ENCODE measurements around the gene NCAM1. TPM values are rescaled to one million over a fixed set of nuclear protein-coding genes. Genes with fewer than 3 reads are reported as not detected.

NCAM1 gene
- total RNA-seq, 1 experiment from 2014 or later, result 0.22 TPM

DNA sequence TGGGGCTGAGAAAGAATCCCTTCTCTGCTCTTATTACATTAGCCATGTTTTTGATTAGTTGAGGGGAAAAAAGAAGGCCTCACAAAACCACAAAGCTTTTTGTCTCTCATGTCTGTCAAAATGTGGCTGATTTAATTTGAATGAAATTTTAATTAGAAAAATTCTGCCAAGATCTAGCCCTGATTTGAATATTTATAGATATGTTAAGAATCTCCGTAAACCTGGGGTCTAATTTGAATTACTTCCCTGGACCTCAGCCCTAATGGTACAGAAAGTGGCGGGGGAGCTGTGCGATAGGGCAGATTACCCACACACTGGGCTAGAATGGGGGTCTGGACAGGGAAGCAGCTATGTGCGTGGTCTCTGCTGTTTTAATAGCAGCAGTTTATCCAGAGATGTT lies 211.9 kb downstream of the NCAM1 start:
- CTCF ChIA-PET, result no interaction called here
- no TSS peak for BruUV-seq (replicated peaks)

DNA sequence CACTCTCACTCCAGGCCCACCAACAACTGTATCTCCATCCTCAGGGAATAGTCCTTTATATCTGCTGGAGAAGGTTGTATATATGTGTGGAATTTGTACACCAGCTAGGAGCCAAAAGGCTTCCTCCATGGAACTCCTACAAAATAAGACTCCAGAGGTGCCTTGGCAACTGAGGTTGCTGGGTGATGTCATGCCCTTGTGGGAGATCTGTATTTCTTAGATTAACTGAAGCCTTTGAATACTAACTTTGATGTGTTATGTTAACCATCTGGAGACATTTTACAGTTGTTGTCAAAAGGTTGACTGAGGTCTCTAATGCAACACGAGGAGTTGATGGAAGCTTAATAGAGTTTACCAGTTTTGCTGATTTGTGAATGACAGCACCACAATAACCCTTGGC lies 213.7 kb downstream of the NCAM1 start:
- H4K20me1 ChIP-seq (ENCODE audit: insufficient read depth), result no peaks in the 10 kb centered on the region
- ChIA-PET RAD21 (ENCODE audit: low non-redundant PET in 1 of 2, low total read pairs in 2 of 2, uncharacterized antibody in 2 of 2, unreplicated experiment in 2 of 2) (no interaction called here), POLR2A (no interaction called here), CTCF (no interaction called here)
- no peak overlapping the region for H3K9ac ChIP-seq (ENCODE audit: low read length)
- intact Hi-C loops (cut with micrococcal nuclease), result no loop called here
- H3K27ac ChIP-seq (ENCODE audit: low read depth, low read length), result no peak overlapping the region
- no peaks in the 10 kb centered on the region for H3K79me2 ChIP-seq (ENCODE audit: insufficient read depth, low read length)
- DNase-seq (ENCODE audit: low read depth, low spot score) (no peak), ATAC-seq (no peak)
- no peaks in the 10 kb centered on the region for H3K4me1 ChIP-seq (ENCODE audit: control insufficient read depth in 1 of 2, insufficient read depth in 2 of 2, low read length in 2 of 2)
- H3K27me3 ChIP-seq (ENCODE audit: insufficient read depth, low read length), result peaks cover 48% of the 10 kb centered on the region
- no peaks in the 10 kb centered on the region for H3K36me3 ChIP-seq (ENCODE audit: control insufficient read depth in 1 of 2, insufficient read depth in 2 of 2, low read length in 2 of 2)
- H3K4me3 ChIP-seq (replicated peaks in 1 of 2; ENCODE audit: low read depth in 1 of 2, low read length in 2 of 2), result no peak overlapping the region
- TF ChIP-seq POLR2AphosphoS5 (IDR thresholded peaks at IDR 0.05; ENCODE audit: low read depth, low read length) (no peak), ZNF274 (IDR thresholded peaks at IDR 0.05; ENCODE audit: low read depth, low read length) (no peak), CBX3 (IDR thresholded peaks at IDR 0.05; ENCODE audit: low read depth) (no peak), RAD21 (IDR thresholded peaks at IDR 0.05; ENCODE audit: low read depth) (no peak), JUND (IDR thresholded peaks at IDR 0.05) (no peak), ELF1 (IDR thresholded peaks at IDR 0.05; ENCODE audit: borderline replicate concordance, low read depth) (no peak), YY1 (IDR thresholded peaks at IDR 0.05; ENCODE audit: extremely low read depth, insufficient replicate concordance, low read depth, low read length) (no peak)
- no TSS peak for BruUV-seq (replicated peaks)
- no peaks in the 10 kb centered on the region for H3K9me3 ChIP-seq (ENCODE audit: control insufficient read depth in 1 of 2, insufficient read depth in 1 of 2, low read depth in 1 of 2, low read length in 2 of 2)
- H2AFZ ChIP-seq (ENCODE audit: low read depth, low read length, poor library complexity, severe bottlenecking), result no peak overlapping the region
- H3K4me2 ChIP-seq (ENCODE audit: low read length), result no peak overlapping the region
- no peaks in the 10 kb centered on the region for H3K9me2 ChIP-seq (ENCODE audit: insufficient read depth)

More for the DNA sequence above, 211.9 kb downstream of the NCAM1 start:
- TF ChIP-seq YY1 (IDR thresholded peaks at IDR 0.05; ENCODE audit: extremely low read depth, insufficient replicate concordance, low read depth, low read length), result no peak
- no peak for TF ChIP-seq CBX3 (IDR thresholded peaks at IDR 0.05; ENCODE audit: low read depth)
- TF ChIP-seq, protein P1, sequence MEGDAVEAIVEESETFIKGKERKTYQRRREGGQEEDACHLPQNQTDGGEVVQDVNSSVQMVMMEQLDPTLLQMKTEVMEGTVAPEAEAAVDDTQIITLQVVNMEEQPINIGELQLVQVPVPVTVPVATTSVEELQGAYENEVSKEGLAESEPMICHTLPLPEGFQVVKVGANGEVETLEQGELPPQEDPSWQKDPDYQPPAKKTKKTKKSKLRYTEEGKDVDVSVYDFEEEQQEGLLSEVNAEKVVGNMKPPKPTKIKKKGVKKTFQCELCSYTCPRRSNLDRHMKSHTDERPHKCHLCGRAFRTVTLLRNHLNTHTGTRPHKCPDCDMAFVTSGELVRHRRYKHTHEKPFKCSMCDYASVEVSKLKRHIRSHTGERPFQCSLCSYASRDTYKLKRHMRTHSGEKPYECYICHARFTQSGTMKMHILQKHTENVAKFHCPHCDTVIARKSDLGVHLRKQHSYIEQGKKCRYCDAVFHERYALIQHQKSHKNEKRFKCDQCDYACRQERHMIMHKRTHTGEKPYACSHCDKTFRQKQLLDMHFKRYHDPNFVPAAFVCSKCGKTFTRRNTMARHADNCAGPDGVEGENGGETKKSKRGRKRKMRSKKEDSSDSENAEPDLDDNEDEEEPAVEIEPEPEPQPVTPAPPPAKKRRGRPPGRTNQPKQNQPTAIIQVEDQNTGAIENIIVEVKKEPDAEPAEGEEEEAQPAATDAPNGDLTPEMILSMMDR (IDR thresholded peaks at IDR 0.05 in 2 of 3, conservative IDR thresholded peaks at IDR 0.05 in 1 of 3; ENCODE audit: borderline replicate concordance in 1 of 3, insufficient read depth in 1 of 3, low read depth in 2 of 3, low read length in 2 of 3), result no peak
- TF ChIP-seq ZFX (IDR thresholded peaks at IDR 0.05), result no peak
- no peak for TF ChIP-seq SIN3A (IDR thresholded peaks at IDR 0.05; ENCODE audit: low read depth)
- H3K9me3 ChIP-seq (ENCODE audit: control insufficient read depth in 1 of 2, insufficient read depth in 1 of 2, low read depth in 1 of 2, low read length in 2 of 2), result no peaks in the 10 kb centered on the region
- H3K4me2 ChIP-seq (ENCODE audit: low read length), result no peak overlapping the region
- DNase-seq (ENCODE audit: low read depth, low spot score) (no peak), ATAC-seq (no peak)
- H2AFZ ChIP-seq (ENCODE audit: low read depth, low read length, poor library complexity, severe bottlenecking), result no peak overlapping the region
- H3K27me3 ChIP-seq (ENCODE audit: insufficient read depth, low read length), result peaks cover 39% of the 10 kb centered on the region
- H3K36me3 ChIP-seq (ENCODE audit: control insufficient read depth in 1 of 2, insufficient read depth in 2 of 2, low read length in 2 of 2), result no peaks in the 10 kb centered on the region
- H3K9me2 ChIP-seq (ENCODE audit: insufficient read depth), result no peaks in the 10 kb centered on the region
- H3K4me3 ChIP-seq (replicated peaks in 1 of 2; ENCODE audit: low read depth in 1 of 2, low read length in 2 of 2), result no peak overlapping the region
- H3K79me2 ChIP-seq (ENCODE audit: insufficient read depth, low read length), result no peaks in the 10 kb centered on the region
- H3K9ac ChIP-seq (ENCODE audit: low read length), result no peak overlapping the region
- H3K27ac ChIP-seq (ENCODE audit: low read depth, low read length), result no peak overlapping the region
- intact Hi-C loops (cut with micrococcal nuclease), result no loop called here
- H3K4me1 ChIP-seq (ENCODE audit: control insufficient read depth in 1 of 2, insufficient read depth in 2 of 2, low read length in 2 of 2), result no peaks in the 10 kb centered on the region
- no peaks in the 10 kb centered on the region for H4K20me1 ChIP-seq (ENCODE audit: insufficient read depth)
- ChIA-PET RAD21 (ENCODE audit: low non-redundant PET in 1 of 2, low total read pairs in 2 of 2, uncharacterized antibody in 2 of 2, unreplicated experiment in 2 of 2) (no interaction called here), POLR2A (no interaction called here)
